Amniotic stem cell (primary cell): ENCODE results near the gene FAT1.
"Not testable (repeated sequence)": the region's sequence is repeated elsewhere in the genome, so short reads cannot be mapped to it uniquely, and the experiment has no call there.

Experiments
- DNase-seq: peaks from one replicate; lab custom pipeline; 2025; lab: John Stamatoyannopoulos, UW

The FAT1 gene

GRCh38 chr4:186699881-186700397 is 23.7 kb downstream of the FAT1 start:
- DNase-seq, result no peak

GRCh38 chr4:186699298-186699697 is 24.4 kb downstream of the FAT1 start:
- DNase-seq, result no peak

GRCh38 chr4:186698525-186698924 is 25.1 kb downstream of the FAT1 start:
- DNase-seq, result no peak

DNA sequence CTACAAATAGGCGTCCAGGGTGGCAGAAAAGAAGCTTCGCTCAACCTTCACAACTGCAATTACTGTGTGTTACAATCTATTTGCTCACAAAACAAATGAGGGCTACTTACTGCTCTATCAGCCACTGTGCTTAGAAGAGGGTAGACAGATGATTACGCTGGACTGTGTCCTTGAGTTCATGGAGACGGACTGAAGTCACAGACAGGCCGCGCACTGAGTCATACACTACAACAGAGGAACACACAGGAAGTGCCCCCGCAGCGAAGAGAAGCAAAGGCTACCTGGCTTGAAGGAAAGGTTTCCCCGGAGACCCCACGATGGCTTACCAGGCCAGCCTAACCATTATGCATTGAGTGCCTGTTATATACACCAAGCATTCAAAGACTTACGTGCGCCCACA is 25.6 kb downstream of the FAT1 start:
- DNase-seq, result no peak

GRCh38 chr4:186695392-186695791 is 28.3 kb downstream of the FAT1 start:
- DNase-seq, result no peak

- no peak for DNase-seq
Measured at GRCh38 chr4:186693894-186694293, 29.8 kb downstream of the FAT1 start.

DNA sequence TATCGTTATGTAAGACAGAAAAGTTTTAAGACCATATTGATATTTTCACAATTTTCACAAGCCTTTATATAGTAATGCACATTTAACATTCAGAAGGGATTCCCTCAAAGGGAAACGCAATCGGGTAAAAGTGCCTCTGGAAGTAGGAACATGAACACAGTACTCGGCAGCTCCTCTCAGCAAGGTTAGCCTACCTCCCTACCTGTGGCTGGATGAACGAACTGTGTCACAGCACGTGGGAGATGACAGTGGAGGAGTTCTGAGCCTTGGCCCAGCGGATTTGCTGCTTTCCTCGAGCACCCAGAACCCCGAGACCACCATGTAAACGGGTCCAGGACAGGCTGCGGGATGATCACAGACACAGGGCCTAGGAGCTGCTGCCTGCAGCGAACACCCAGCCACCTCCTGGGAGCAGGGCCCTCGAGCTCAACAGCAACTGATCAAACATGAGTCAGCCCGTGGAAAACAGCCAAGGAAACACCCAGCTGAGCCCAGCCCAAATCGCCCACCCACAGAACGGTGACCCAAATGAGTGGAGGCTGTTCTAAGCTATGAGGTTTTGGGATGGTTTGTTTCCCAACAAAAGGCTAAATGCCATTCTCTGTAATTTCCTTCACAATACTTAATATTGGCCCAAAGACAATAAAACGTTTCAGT is 30.4 kb downstream of the FAT1 start:
- peak; percentile 36 for DNase-seq

- DNase-seq, result no peak
Measured at GRCh38 chr4:186691396-186691795, 32.3 kb downstream of the FAT1 start.

- DNase-seq, result no peak
Measured at GRCh38 chr4:186689476-186689875, 34.2 kb downstream of the FAT1 start.

DNA sequence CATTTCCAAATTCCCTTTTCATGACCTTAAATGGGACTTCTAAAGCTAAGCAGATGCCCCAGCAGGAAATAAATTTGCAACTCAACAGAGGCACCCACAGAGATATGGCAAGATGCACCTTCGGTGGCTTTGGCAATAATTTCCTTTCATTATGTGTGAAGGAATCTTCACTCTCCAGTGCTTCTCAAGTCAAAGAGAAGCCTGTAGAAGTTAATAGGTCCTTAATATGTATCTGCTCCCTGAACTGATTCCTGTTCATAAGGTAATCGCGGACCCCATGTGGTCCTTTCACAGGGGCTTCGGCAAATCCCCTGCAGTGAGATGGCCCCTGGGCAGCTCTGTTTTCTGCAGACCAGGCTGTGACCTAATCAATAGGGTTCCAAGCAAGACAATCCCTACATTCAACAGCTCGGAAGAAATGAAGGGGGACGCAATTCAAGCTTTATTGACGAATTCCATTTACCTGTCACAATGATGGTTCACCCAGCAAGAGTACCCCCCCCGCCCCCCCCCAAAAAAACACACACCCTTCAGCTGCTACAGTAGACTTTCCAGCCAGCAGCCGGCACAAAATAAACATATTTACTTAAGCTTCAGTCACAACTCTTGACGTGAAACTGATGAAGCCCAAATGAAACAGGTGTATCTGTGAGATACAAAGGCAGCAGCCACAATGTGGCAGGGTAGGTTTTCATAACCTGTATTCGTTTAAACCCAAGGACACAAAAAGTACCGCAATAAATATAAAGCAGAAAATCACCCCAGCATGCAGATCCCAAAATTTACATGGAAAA is 35.3 kb downstream of the FAT1 start:
- DNase-seq, result no peak

- DNase-seq, result no peak
Measured at GRCh38 chr4:186687265-186687664, 36.4 kb downstream of the FAT1 start.

GRCh38 chr4:186685767-186686183 is 37.9 kb downstream of the FAT1 start:
- peak; percentile 26 for DNase-seq

GRCh38 chr4:186684889-186685309 is 38.8 kb downstream of the FAT1 start:
- DNase-seq, result no peak

- DNase-seq, result no peak
Measured at GRCh38 chr4:186684220-186684619, 39.4 kb downstream of the FAT1 start.

- DNase-seq, result no peak
Measured at GRCh38 chr4:186680641-186681040, 43.0 kb downstream of the FAT1 start.

DNA sequence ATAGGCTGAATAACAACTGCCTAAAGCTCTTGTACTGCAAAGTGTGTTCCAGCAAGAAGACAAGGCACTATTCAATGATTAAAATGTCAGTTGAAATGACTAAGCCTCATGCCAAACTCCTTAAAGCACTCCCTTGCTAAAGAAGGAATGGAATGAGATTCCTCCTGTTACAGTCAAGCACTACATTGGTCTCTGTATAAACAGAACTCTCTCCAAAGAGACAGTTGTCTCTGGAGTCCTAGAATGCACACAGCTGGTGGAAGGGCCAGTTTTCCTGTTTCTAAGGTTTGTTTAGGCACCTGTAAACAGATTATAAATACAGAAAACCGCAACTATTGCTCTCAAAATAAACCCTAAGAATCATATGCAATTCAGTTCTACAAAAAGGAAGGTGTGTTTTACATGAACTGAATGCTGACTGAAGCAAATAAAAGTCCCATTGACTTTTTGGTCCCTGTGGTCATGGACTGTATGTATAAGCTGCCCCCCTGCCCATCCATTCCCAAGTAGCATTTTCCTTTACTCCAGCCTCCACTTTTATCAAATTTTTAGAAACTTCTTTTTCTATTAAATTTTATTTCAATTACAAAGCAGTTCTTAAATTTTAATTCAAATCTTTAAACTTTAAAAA is 47.0 kb downstream of the FAT1 start:
- DNase-seq, result peak; percentile 81

DNA sequence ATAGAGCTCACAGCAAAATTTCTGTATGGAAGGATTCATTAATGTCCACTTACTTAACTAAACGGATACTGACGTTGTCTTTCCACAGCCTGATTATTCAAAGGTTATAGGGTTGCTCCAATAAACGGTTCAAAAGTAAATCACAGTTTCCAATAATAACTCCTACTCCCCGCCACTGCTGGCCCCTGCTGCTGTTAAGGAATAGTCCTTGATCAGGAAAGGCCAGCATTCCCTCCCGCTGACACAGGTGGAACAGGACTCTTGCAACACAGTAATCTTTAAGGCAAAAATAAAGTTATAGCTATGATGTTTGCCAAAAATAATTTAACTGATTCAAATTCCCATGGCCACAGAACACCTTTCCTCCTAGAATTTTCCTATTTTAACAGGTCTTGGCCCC is 53.9 kb downstream of the FAT1 start:
- no peak for DNase-seq

DNA sequence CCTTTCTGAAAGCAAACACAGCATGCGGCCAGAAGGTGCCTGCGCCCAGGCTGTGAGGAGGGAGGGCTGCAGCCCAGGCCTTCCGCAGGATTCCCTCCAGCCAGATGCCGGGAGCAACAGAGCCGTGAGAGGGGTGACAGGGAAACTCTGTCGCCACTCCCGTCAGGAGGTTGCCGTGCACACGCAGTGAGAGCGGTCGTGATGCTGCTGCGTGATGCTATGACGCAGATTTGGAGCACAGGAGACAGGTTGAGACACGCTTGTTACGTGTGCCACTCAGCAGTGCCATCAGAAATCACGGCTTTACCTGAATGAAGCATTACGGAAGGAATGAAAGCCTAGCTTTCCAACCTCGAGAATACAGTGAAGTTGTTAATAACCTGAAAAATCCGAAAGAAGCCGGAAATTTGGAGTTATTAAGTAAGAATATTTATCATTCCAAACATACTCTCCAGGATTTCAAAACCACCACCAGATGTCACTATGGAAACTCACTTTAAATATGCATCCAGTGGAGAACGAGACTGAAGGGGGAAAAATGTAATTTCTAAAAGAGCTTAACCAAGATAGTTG is 54.4 kb downstream of the FAT1 start:
- DNase-seq, result peak; percentile 38

GRCh38 chr4:186666750-186667149 is 56.9 kb downstream of the FAT1 start:
- DNase-seq, result no peak

- DNase-seq, result no peak
Measured at GRCh38 chr4:186666252-186666651, 57.4 kb downstream of the FAT1 start.

DNA sequence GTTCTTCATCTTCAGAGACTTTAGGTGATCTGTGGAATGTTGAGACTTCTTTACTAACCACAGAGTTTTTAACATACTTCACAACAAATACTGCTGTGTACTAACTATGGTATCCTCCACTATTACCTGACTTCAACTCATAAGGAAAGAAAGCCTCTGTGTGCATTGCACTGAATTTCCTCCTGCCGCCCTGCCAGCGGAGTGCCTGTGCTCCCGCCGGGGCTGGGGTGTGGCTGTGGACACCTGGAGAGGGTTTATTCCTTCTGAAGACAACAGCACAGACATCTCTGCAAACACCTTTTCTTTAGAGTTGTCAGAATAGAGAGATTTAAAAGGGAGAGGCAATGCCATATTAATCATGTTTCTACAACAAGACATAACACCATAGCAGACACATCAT is 63.3 kb downstream of the FAT1 start:
- no peak for DNase-seq

- no peak for DNase-seq
Measured at GRCh38 chr4:186659935-186660334, 63.7 kb downstream of the FAT1 start.

DNA sequence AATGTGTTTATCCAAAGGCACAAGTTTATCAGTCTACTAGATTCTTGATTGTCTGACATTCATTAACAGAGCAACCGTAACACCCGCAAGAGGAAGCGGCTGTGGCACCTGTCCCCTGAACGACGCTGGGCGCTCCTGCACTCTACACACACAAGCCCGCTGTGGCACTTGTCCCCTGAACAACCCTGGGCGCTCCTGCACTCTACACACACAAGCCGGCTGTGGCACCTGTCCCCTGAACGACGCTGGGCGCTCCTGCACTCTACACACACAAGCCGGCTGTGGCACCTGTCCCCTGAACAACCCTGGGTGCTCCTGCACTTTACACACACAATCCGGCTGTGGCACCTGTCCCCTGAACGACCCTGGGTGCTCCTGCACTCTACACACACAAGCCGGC is 64.2 kb downstream of the FAT1 start:
- DNase-seq, result not testable (repeated sequence)
